Measurements from ENCODE around the gene DAAM2.

DNA sequence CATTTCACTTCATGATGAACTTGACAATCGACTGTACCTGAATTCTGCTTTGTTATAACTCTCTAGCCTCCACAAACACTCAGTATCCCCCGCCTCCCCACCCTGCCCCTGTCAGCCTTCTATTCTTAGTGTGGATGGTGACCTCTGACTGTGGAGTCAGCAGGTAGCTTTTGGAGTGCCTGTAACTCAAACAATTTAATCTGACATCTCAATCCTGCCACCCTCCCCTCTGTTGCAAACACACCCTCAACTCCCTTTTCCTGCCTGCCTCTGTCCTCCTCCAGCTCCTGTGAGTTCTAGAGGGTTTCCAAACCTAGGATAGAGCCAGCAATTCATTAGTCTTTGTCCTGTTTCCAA, 20.3 kb downstream of the DAAM2 start:
- TF ChIP-seq, protein P1, sequence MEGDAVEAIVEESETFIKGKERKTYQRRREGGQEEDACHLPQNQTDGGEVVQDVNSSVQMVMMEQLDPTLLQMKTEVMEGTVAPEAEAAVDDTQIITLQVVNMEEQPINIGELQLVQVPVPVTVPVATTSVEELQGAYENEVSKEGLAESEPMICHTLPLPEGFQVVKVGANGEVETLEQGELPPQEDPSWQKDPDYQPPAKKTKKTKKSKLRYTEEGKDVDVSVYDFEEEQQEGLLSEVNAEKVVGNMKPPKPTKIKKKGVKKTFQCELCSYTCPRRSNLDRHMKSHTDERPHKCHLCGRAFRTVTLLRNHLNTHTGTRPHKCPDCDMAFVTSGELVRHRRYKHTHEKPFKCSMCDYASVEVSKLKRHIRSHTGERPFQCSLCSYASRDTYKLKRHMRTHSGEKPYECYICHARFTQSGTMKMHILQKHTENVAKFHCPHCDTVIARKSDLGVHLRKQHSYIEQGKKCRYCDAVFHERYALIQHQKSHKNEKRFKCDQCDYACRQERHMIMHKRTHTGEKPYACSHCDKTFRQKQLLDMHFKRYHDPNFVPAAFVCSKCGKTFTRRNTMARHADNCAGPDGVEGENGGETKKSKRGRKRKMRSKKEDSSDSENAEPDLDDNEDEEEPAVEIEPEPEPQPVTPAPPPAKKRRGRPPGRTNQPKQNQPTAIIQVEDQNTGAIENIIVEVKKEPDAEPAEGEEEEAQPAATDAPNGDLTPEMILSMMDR (conservative IDR thresholded peaks at IDR 0.05; ENCODE audit: low read length), result no peak
- no peak for TF ChIP-seq EZH2phosphoT487 (IDR thresholded peaks at IDR 0.05; ENCODE audit: borderline replicate concordance)

Measured in Loucy (cell line).